GM12878 (cell line): ENCODE data around the gene RPLP2. TPM values are rescaled to one million over a fixed set of nuclear protein-coding genes. Genes with fewer than 3 reads are reported as not detected.

Experiments
- BACH1 ChIP-seq: fragments of 450-650 bp; IDR thresholded peaks from 2 replicates; pipeline ENCODE4 v1.6.1; 2017; ENCODE audit warnings: mild to moderate bottlenecking, borderline replicate concordance
- BHLHE40 ChIP-seq, 2 experiments: fragments of 450-650 bp in 1 of 2; IDR thresholded peaks; 2 replicates each; pipeline ENCODE4 v1.6.1; 2011 to 2017; ENCODE audit warnings: low read depth in 2 of 2, borderline replicate concordance in 1 of 2, improper control_type of control experiment in 1 of 2, low read length in 1 of 2, mild to moderate bottlenecking in 1 of 2
- CREB1 ChIP-seq: IDR thresholded peaks from 2 replicates; pipeline ENCODE4 v1.6.1; 2012; ENCODE audit warnings: low read depth, mild to moderate bottlenecking, inconsistent platforms
- DPF2 ChIP-seq: fragments of 450-650 bp; IDR thresholded peaks from 2 replicates; pipeline ENCODE4 v1.6.1; 2017; ENCODE audit warnings: mild to moderate bottlenecking
- EP300 ChIP-seq, 2 experiments: fragments of 150-350 bp in 1 of 2; IDR thresholded peaks; 2 replicates each; pipeline ENCODE4 v1.6.1; 2011 to 2012; ENCODE audit warnings: low read depth in 2 of 2, low read length in 2 of 2, borderline replicate concordance in 1 of 2, improper control_type of control experiment in 1 of 2, inconsistent platforms in 1 of 2; ENCODE audit not compliant: control insufficient read depth in 1 of 2
- HDGF ChIP-seq: fragments of 450-650 bp; IDR thresholded peaks from 2 replicates; pipeline ENCODE4 v1.6.1; 2016; ENCODE audit warnings: antibody characterized with exemption
- NR2F1 ChIP-seq: fragments of 450-650 bp; conservative IDR thresholded peaks from 2 replicates; pipeline ENCODE4 v1.6.1; 2017; ENCODE audit warnings: mild to moderate bottlenecking
- RBBP5 ChIP-seq: fragments of 200-600 bp; sonication (generic); conservative IDR thresholded peaks from 2 replicates; pipeline ENCODE4 v1.6.1; 2016
- RELA ChIP-seq: fragments of 450-650 bp; IDR thresholded peaks from 2 replicates; pipeline ENCODE4 v1.8.0; 2014; ENCODE audit warnings: borderline replicate concordance; ENCODE audit not compliant: partially characterized antibody
- SUPT20H ChIP-seq: IDR thresholded peaks from 2 replicates; pipeline ENCODE4 v1.6.1; 2011; ENCODE audit warnings: low read depth, mild to moderate bottlenecking, low read length, moderate library complexity, borderline replicate concordance; ENCODE audit not compliant: control insufficient read depth
- TAF1 ChIP-seq: IDR thresholded peaks from 2 replicates; pipeline ENCODE4 v1.6.1; 2011; ENCODE audit warnings: mild to moderate bottlenecking, low read depth, low read length, borderline replicate concordance
- polyA plus RNA-seq, 11 experiments: library from polyadenylated mRNA; depleted of rRNA in 4 of 11; unstranded in 6 of 11; stranded (reverse) in 5 of 11; fragments of >200 nt; fragmentation: Nextera tagmentation in 4 of 11; fragmentation: Illumina TruSeq in 1 of 11; extraction: Ambion mirVana in 4 of 11; extraction: Trizol in 1 of 11; gene quantifications; 1 replicate in 1 of 11; 2 replicates in 10 of 11; pipeline versions ENCODE4 v1.2.1 to v1.2.3, GENCODE V29; 2011 to 2016; ENCODE audit warnings: inconsistent platforms in 2 of 11, missing spikeins in 2 of 11, low read depth in 1 of 11
- total RNA-seq, 4 experiments: library from RNA; depleted of rRNA in 3 of 4; stranded (reverse); fragments of >200 nt in 3 of 4; fragmentation: Illumina TruSeq in 1 of 4; extraction: Trizol in 1 of 4; gene quantifications; 2 replicates each; pipeline versions ENCODE4 v1.2.1 to v1.2.3, GENCODE V29; 2013 to 2021
- TF ChIP-seq, protein P1 (sequence below): fragments of 450-650 bp; IDR thresholded peaks from 2 replicates; pipeline ENCODE4 v1.6.1; 2017; ENCODE audit warnings: mild to moderate bottlenecking, moderate library complexity
- TF ChIP-seq, protein P2 (sequence below): fragments of 450-650 bp; conservative IDR thresholded peaks from 2 replicates; pipeline ENCODE4 v1.6.1; 2017; ENCODE audit warnings: mild to moderate bottlenecking, moderate library complexity

Gene RPLP2
- total and polyA plus RNA-seq, 10 of the 15 experiments (the other 5 are each of a cell fraction or from before 2014, with no cell fraction given), result 488 to 3,558 (median 1,481) TPM

DNA sequence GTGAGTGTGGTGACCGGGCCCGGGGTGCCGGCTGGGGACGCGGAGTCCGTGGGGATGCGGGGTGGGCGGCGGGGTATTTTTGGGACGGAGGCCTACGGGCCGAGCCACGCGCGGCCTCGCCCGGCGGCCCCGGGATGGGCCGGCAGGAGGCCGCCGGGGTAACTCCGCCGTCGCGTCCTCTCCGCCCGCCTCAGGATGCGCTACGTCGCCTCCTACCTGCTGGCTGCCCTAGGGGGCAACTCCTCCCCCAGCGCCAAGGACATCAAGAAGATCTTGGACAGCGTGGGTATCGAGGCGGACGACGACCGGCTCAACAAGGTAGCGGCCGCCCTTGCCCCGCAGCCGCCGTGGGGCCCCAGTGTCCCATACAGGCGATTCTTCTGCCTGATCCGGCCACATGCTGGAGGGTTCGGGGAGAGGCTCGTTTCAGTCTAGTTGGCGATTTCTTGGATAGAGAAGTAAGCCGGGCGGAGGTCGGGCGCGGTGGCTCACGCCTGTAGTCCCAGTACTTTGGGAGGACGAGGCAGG lies 337 bp downstream of the RPLP2 start (continued):
- TF ChIP-seq BHLHE40 (IDR thresholded peaks at IDR 0.05; ENCODE audit: borderline replicate concordance in 1 of 2, low read depth in 2 of 2, low read length in 1 of 2) (peak in 1 of 2 experiments; percentile 14; a peak in 1 of 4 replicates), CREB1 (no peak), NR2F1 (0 out of 2 replicates have a peak, but pooled peaks have one; percentile 59), HDGF (no peak), DPF2 (0 out of 2 replicates have a peak, but pooled peaks have one; percentile 17), SUPT20H (no peak), RELA (no peak), TAF1 (no peak), RBBP5 (0 out of 2 replicates have a peak, but pooled peaks have one; percentile 40), BACH1 (peak; percentile 60; the same call in 1 of the 2 replicates), EP300 (IDR thresholded peaks at IDR 0.05; ENCODE audit: borderline replicate concordance in 1 of 2, control insufficient read depth in 1 of 2, low read depth in 2 of 2, low read length in 2 of 2) (no peak)
- TF ChIP-seq, protein P1, sequence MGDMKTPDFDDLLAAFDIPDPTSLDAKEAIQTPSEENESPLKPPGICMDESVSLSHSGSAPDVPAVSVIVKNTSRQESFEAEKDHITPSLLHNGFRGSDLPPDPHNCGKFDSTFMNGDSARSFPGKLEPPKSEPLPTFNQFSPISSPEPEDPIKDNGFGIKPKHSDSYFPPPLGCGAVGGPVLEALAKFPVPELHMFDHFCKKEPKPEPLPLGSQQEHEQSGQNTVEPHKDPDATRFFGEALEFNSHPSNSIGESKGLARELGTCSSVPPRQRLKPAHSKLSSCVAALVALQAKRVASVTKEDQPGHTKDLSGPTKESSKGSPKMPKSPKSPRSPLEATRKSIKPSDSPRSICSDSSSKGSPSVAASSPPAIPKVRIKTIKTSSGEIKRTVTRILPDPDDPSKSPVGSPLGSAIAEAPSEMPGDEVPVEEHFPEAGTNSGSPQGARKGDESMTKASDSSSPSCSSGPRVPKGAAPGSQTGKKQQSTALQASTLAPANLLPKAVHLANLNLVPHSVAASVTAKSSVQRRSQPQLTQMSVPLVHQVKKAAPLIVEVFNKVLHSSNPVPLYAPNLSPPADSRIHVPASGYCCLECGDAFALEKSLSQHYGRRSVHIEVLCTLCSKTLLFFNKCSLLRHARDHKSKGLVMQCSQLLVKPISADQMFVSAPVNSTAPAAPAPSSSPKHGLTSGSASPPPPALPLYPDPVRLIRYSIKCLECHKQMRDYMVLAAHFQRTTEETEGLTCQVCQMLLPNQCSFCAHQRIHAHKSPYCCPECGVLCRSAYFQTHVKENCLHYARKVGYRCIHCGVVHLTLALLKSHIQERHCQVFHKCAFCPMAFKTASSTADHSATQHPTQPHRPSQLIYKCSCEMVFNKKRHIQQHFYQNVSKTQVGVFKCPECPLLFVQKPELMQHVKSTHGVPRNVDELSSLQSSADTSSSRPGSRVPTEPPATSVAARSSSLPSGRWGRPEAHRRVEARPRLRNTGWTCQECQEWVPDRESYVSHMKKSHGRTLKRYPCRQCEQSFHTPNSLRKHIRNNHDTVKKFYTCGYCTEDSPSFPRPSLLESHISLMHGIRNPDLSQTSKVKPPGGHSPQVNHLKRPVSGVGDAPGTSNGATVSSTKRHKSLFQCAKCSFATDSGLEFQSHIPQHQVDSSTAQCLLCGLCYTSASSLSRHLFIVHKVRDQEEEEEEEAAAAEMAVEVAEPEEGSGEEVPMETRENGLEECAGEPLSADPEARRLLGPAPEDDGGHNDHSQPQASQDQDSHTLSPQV, result no peak
- TF ChIP-seq, protein P2, sequence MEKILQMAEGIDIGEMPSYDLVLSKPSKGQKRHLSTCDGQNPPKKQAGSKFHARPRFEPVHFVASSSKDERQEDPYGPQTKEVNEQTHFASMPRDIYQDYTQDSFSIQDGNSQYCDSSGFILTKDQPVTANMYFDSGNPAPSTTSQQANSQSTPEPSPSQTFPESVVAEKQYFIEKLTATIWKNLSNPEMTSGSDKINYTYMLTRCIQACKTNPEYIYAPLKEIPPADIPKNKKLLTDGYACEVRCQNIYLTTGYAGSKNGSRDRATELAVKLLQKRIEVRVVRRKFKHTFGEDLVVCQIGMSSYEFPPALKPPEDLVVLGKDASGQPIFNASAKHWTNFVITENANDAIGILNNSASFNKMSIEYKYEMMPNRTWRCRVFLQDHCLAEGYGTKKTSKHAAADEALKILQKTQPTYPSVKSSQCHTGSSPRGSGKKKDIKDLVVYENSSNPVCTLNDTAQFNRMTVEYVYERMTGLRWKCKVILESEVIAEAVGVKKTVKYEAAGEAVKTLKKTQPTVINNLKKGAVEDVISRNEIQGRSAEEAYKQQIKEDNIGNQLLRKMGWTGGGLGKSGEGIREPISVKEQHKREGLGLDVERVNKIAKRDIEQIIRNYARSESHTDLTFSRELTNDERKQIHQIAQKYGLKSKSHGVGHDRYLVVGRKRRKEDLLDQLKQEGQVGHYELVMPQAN, result peak; percentile 73
